Ramos (cell line): ENCODE data around the gene SRD5A3.

ENCODE experiments used
- in situ Hi-C: fragments of 300-500 bp; cut with MboI; formaldehyde crosslinking; loops from one replicate; pipeline ENCODE4 v1.14.3; 2022; ENCODE audit warnings: low sequenced_read_pairs; ENCODE audit not compliant: unreplicated experiment

The SRD5A3 gene

DNA sequence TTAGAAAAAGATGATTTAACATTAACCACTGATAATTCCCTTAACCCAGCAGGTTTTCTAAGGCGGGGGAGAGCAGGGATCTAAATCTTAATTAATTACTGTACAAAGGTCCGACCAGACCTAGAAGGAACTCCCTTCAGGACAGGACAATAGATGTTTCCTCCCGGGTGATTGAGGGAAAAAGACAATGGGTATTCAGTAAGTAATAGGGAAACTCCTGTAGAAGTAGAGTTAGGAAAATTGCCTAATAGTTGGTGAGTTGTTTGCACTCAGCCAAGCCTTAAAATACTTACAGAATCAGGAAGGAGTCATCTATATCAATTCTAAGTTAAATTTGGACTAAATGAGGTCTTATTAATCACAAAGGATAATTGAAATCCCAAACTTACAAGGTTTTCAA, 5.8 kb upstream of the SRD5A3 start:
- in situ Hi-C loops: no loop called here

DNA sequence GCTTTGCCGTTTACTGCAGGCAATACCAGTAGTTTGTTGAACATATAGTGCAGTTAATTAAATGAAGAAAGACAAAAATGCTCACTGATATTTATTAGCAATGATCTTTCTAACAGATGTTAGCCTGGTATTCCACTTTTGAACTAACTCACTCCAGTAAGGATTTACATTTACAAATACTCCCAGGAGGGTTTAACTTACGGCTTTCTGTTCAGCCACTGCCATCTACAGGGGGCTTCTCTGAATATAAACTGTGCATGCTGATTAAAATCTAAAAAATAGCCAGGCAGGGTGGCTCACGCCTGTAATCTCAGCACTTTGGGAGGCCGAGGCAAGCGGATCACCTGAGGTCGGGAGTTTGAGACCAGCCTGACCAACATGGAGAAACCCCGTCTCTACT, 2.2 kb upstream of the SRD5A3 start:
- in situ Hi-C loops: no loop called here

DNA sequence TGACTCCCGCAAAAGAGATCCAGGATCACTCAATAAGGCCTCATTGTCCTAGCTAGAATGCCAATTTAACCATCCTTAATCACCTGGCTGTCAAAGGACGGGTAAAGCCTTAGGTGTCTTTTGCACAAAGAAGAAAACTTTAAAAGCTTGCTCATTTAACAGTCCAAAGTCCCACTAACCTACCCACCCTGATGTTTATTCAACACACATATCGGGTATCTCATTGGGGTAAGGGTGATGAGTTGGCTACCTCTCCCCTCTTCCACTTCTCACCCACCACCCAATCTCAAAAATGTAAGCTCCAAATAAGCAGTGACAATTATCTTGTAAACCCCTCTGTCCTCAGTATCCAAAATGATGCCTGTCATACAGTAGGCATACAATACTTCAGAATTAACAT, 988 bp upstream of the SRD5A3 start:
- in situ Hi-C loops: no loop called here

DNA sequence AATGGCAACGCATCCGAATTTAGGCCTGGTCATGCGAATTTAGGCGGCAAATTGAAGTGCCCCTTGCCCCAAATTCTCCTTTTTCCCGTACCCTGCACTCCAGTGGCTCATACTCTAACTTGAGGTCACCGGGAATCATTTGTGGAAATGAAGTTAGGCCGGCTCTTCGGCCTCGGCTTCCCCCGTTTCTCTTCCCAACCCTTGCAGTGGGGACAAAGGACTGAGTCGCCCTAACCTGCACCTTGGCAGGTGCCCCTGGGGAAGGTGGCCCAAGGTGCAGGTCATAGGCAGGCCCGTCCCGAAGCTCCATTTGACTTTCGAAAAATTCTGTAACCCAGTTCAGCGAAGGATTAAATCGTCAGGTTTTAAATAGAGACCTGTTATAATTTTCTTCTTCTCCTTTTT, 811 bp downstream of the SRD5A3 start:
- in situ Hi-C loops: no loop called here

DNA sequence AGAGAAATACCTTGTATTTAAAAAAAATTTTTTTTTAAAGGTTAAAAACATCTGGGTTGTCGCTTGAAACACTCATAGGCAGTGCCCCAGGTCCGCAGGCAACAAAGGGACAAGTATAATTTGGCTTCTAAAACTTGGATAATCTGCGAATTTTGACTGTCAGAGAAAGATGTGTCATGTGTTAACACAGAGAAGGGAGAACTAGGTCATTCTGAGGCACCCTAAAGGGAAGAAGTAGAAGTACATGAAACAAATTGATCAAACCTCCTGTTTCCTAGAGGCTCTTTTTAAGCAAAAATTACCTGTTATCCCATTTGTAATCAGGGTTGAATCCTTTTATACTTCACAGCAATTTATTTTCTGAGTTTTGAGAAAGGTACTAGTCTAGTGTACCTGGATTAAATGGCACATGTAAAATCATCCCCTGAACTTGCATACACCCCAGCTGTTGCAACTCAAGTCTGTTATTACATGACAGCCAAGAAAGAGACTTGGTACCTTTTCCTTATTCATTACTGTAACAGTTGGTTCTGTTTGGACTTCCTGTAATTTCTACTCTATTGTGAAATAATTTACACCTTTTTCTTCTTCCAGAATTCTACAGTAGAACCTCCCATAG, 1.7 kb downstream of the SRD5A3 start:
- in situ Hi-C loops: no loop called here

DNA sequence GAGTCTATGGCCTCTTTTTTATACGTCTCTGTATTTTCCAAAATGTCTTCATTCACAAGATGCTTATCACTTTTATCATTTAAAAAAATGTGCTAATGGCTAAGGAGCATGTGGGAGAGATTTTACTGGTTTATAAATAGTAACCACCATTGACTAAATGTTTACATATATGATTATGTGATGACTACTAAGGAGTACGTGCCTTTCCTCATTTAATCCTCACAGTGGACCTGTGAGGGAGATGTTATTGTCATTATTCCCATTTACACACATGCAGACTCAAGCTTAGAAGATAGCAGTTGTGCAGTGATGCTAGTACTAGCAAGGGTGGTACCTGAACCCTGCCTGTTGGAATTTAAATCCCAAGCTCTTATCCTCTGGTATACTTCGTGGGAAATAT, 2.4 kb downstream of the SRD5A3 start:
- in situ Hi-C loops: no loop called here

DNA sequence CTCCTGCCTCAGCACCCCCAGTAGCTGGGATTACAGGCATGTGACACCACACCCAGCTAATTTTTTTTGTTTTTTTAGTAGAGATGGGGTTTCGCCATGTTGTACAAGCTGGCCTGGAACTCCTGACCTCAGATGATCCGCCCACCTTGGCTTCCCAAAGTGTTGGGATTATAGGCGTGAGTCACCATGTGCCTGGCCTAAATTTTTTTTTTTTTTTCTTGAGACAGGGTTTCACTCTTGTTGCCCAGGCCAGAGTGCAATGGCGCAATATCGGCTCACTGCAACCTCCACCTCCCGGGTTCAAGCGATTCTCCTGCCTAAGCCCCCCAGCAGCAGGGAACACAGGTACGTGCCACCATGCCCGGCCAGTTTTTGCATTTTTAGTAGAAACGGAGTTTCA, 4.8 kb downstream of the SRD5A3 start:
- in situ Hi-C loops: loop anchor here (10.0 to 25.0 kb wide), 2 partner anchors 204 to 511 kb away; partner anchors contain the start of gene EXOC1

DNA sequence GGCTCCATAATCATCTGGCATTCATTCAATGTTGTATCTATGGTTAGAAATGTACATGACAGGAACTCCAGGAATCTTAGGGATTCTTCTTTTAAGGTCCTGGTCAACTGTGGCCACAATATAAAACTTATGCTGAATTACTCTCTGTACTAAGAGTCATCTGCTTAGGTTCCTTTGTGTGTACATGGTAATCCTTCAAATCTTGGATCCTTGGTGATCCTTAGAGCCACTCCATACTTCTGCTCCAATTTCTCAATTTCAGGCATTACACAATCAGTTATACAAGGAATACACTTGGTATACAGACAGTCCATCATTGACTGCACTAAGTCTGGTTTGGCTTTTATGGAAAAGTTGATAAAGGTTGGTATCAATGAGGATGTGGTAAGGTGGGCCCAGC, 5.8 kb downstream of the SRD5A3 start:
- in situ Hi-C loops: loop anchor here (10.0 to 25.0 kb wide), 2 partner anchors 203 to 510 kb away; partner anchors contain the start of gene EXOC1

DNA sequence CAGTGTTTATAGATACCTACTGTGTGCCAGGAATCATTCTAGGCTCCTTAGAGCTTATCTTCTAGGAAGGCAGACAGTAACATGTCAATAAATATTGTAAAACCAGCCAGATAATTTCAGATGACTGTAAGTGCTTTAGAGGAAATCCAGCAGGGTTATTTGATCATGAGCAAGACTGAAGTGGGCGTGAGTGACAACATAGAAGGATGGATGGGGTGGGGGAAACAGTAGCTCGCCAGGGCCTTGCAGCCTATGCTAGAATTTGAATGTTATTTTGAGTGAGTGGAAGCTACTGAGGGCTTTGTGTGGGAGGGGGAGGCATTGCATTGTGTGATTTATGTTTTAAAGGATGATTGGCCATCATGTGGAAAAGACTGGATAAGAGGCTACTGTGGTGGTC, 6.7 kb downstream of the SRD5A3 start:
- in situ Hi-C loops: loop anchor here (10.0 to 25.0 kb wide), 2 partner anchors 202 to 510 kb away; partner anchors contain the start of gene EXOC1

DNA sequence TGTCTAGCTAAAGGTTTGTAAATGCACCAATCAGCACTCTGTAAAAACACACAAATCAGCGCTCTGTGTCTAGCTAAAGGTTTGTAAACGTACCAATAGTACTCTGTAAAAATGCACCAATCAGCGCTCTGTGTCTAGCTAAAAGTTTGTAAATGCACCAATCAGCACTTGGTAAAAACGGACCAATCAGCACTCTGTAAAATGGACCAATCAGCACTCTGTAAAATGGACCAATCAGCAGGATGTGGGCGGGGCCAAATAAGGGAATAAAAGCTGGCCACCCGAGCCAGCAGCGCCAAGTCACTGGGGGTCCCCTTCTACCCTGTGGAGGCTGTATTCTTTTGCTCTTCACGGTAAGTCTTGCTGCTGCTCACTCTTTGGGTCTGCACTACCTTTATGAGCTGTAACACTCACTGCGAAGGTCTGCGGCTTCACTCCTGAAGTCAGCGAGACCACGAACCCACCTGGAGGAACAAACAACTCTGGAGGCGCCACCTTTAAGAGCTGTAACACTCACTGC, 7.2 kb downstream of the SRD5A3 start:
- in situ Hi-C loops: loop anchor here (10.0 to 25.0 kb wide), 2 partner anchors 202 to 509 kb away; partner anchors contain the start of gene EXOC1

DNA sequence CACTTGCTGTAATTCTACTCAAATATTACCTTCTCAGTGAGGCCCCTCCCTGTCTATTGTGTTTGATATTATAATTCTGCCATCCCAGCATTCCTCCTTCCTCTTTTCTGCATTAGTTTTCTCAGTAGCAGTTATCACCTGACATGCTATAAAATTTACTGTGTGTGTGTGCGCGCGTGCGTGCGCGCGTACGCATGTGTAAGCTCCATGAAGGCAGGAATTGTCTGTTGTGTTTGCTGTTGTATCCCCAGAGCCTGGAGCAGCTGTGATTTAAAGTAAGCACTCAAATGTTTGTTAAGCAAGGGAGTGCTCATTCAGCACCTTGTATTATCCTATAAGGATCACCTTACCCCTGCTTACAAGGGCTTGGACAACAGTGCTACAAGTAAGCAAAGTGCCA, 8.6 kb downstream of the SRD5A3 start:
- in situ Hi-C loops: loop anchor here (10.0 to 25.0 kb wide), 2 partner anchors 200 to 508 kb away; partner anchors contain the start of gene EXOC1

DNA sequence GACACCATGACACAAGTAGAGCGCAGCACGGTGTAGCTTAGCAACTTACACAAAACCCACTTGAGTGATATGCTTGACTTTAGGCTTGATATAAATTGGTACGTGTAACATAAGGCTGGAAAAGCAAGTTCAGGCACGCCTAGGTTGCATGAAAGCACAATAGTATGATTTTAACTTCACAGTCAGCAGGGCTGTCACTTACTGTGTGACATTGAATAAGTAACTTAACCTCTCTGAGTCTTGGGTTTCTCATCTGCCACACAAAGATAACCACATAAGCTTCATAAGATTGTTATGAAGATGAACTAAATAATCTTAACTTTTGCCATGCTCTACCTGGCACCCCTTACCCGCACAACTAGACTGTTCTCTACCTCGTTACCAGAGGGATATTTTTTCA, 9.5 kb downstream of the SRD5A3 start:
- in situ Hi-C loops: loop anchor here (10.0 to 25.0 kb wide), 2 partner anchors 199 to 507 kb away; partner anchors contain the start of gene EXOC1

DNA sequence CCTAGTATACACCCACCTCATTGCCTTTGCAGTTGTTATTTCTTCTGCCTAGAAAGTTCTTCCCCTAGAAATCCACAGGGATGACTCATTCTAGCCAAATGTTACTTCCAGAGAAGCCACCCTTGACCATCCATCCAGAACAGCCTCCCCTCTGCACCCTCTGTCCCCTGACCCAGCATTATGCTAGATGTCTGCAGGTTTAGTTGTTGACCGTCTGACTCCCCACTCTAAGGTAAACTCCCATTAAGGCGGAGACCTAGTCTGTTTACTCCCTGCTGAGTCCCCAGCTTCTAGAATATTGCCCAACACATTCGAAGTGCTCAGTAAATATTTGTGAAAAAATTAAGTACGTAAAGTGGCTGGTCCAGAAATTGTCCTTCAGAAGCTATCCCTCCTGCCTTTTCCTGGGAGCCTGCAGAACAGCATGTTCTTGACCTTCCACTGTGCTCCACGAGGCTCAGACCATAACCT, 11.0 kb downstream of the SRD5A3 start:
- in situ Hi-C loops: loop anchor here (10.0 to 25.0 kb wide), 2 partner anchors 198 to 505 kb away; partner anchors contain the start of gene EXOC1

DNA sequence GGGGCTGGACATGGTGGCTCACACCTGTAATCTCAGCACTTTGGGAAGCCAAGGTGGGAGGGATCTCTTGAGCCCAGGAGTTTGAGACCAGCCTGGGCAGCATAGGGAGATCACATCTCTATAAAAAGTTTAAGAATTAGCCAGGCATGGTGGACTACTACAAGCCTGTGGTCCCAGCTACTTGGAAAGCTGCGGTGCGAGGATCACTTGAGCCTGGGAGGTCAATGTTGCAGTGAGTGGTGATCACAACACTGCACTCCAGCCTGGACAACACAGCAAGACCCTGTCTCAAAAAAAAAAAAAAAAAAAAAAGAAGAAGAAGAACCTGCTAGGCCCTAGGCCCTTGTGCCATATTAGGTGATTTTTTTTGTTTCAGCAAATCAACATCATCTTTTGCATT, 12.2 kb downstream of the SRD5A3 start:
- in situ Hi-C loops: loop anchor here (10.0 to 25.0 kb wide), 2 partner anchors 197 to 504 kb away; partner anchors contain the start of gene EXOC1

DNA sequence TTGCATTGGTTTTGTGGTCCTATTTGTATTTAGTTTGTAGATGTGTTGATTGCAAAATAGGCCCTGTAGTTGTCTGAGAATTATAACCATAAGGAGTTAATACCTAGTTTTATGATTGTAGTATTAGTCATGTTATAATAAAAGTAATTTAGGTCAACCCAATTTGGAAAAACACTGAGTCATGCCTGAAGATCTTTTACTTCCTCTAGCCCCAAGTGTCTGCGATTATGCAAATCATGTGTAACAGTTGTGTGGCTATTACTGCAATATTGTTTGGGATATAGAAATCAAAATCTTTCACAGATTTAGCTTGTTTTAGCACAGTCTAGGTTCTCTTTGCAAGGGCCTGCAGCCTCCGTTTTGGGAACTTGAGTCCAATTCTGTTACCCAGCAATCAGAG, 12.6 kb downstream of the SRD5A3 start:
- in situ Hi-C loops: loop anchor here (10.0 to 25.0 kb wide), 2 partner anchors 196 to 504 kb away; partner anchors contain the start of gene EXOC1

DNA sequence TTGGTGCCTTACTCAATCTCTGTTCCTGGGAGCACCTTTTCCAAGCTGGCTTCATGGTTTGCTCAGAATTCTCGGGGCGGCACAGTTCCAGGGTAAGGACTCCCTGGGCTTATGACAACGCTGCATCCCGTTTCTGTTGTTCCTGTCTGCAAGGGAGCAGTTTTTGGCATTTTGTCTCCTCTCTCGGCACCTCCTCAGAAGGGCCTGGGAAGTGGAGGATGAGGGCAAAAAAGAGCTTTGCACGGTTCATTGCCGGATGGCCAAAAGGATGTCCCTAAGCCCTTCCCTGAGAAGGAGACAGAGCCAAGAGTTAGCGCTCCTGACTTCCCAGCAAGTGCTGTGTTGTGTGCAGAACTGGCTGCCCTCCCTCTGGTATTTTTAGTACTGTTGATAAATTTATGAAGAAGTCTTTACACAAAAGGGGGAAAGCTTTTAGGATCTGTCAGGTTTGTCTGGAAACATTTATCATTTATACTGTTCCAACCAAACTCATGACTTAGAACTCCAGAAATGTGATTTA, 13.4 kb downstream of the SRD5A3 start:
- in situ Hi-C loops: loop anchor here (10.0 to 25.0 kb wide), 2 partner anchors 195 to 503 kb away; partner anchors contain the start of gene EXOC1

DNA sequence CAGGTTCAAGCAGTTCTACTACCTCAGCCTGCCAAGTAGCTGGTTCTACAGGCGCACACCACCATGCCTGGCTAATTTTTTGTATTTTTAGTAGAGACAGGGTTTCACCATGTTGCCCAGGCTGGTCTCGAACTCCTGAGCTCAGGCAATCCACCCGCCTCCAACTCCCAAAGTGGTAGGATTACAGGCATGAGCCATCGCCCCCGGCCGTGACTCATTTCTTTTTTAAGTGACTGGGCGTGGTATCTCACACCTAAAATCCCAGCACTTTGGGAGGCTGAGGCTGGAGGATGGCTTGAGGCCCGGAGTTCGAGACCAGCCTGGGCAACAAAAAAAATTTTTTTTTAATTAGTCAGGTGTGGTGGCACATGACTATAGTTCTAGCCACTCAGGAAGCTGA, 16.9 kb downstream of the SRD5A3 start:
- in situ Hi-C loops: loop anchor here (25.0 kb wide), 1 partner anchor 499 kb away; the partner anchor contains the start of gene EXOC1

DNA sequence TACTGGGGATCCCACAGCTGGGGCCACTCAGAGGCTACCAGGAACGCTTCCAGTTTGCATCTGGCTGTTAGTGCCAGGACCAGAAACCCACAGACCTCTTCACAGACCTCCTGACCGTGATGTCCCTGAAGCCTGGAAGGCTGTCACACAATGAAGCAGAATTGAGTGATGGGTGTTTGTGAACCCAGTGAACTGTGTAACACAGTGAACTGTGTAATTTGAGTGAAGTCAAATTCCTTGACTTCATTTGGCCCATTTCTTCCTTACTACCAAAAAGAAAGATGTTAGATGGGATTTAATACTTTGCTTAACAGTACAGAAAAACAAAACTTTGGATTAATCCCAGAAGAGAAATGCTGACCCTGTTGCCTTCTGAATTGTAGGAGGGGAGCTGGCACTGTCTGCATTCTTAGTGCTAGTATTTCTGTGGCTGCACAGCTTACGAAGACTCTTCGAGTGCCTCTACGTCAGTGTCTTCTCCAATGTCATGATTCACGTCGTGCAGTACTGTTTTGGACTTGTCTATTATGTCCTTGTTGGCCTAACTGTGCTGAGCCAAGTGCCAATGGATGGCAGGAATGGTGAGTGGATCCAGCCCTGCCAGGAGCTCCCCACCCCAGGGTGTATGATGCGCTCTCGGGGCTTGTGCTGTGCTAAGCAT, 17.8 kb downstream of the SRD5A3 start:
- in situ Hi-C loops: loop anchor here (25.0 kb wide), 1 partner anchor 498 kb away; the partner anchor contains the start of gene EXOC1

DNA sequence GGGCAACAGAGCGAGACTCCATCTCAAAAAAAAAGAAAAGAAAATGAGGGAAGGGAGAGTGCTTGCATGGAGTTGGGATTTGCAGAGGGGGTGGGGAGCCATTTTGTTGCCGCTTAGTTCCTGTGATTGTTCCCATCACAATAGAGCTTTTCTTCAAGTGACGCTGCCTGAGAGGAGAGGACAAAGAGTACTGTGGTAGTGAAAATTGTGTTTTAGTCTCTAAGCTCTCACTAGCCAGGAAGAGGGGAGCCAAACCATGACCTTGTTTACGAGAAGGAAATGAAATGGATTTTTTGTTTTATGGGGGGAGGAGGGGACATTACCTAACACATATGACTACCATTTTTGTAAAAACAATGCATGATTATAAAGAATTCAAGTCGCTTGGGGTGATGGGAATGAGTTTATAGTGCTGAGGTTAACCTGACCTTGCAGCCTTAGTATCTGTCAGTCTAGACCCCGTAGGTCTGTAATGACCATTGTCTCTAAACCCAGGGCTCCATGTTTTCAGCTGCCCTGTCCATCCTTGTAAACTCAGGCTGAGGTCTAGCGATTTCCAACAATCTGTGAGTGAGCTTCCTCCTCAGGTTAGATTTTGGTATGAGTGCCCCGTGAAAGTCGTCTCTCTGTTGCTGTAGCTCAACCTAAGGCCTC, 18.8 kb downstream of the SRD5A3 start:
- in situ Hi-C loops: loop anchor here (25.0 kb wide), 1 partner anchor 497 kb away; the partner anchor contains the start of gene EXOC1

DNA sequence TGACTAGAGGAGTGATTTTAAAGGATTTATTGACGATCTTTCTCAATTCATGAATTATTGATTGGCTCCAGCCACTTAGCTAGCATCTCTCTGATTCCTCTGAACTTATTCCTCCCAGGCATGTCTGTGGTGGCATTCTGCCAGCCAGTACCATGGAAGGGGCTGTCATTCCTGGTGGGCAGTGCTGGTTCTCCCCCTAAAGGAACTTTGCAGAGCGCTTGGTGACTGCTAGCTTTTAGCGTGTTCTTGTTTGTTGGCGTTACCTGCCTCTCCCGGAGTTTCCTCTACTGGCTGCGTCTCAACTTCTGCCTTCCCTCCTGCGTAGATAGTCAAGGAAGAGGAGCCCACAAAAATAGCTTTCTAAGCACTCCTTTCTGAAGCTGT, 19.3 kb downstream of the SRD5A3 start:
- in situ Hi-C loops: loop anchor here (25.0 kb wide), 1 partner anchor 497 kb away; the partner anchor contains the start of gene EXOC1
